Suprapubic skin (tissue), 4 donors: Measurements from ENCODE around the gene CPN2.

Experiments used
- CTCF ChIP-seq, 2 donors: fragments of 200-600 bp in 1 of 2; fragments of 450-650 bp in 1 of 2; sonication (generic) in 1 of 2; IDR thresholded peaks; one replicate each; pipeline ENCODE4 v1.5.1; 2016 to 2019; ENCODE audit warnings: antibody characterized with exemption in 2 of 2, mild to moderate bottlenecking in 1 of 2, moderate library complexity in 1 of 2
- EP300 ChIP-seq: sonication (generic); formaldehyde crosslinking; IDR thresholded peaks from one replicate; pipeline ENCODE4 v1.6.1; 2017; ENCODE audit warnings: antibody characterized with exemption
- POLR2A ChIP-seq, 2 donors: fragments of 450-650 bp; IDR thresholded peaks; one replicate each; pipeline ENCODE4 v1.6.1; 2017; ENCODE audit warnings: antibody characterized with exemption in 2 of 2, mild to moderate bottlenecking in 2 of 2, moderate library complexity in 2 of 2
- POLR2AphosphoS5 ChIP-seq, 3 donors: sonication (generic); formaldehyde crosslinking; IDR thresholded peaks; one replicate each; pipeline ENCODE4 v1.6.1; 2017; ENCODE audit warnings: antibody characterized with exemption in 3 of 3

DNA sequence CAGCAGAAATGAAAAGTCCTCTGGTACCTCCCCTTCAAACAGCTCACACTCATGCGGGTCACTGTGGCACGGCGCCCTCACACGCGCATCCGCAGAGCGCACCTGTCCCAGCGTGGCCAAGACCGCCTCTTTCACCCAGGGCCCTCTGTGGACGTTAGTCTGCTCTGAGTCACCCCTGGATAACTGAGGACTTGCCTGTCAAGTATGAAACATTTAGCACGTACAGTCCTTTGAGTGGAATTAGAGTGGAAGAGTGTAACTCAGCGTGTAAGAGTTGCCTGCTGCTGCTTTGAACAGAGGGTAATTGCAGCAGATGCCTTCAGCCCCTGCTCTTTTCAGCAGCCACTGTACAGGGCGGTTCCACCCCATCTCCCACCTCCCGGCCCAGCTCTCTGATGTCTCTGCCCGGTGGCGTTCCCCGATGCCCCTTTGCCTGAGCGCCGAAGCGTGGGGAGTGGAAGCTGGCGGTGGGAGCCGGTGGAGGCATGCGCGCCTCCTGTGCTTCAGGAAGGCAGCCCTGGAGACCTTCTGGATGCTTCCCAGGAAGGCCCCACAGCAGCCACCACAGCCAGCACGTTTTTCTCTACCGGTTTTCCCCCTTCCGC lies 23.0 kb downstream of the CPN2 start:
- TF ChIP-seq POLR2A (IDR thresholded peaks at IDR 0.05) (no peak), CTCF (IDR thresholded peaks at IDR 0.05) (no peak), POLR2AphosphoS5 (IDR thresholded peaks at IDR 0.05) (no peak), EP300 (no peak)
